ENCODE measurements around the gene RBM4B. TPM values are rescaled to one million over a fixed set of nuclear protein-coding genes. Genes with fewer than 3 reads are reported as not detected.

Gene RBM4B
- total RNA-seq, 1 donor = 19.2 TPM

GRCh38 chr11:66720223-66720898 lies 42.7 kb upstream of the RBM4B start:
- peak; percentile 93 for DNase-seq (ENCODE audit: insufficient read length, low spot score, missing footprints)
- H3K27ac ChIP-seq (ENCODE audit: low read depth, low read length) = no peak overlapping the region
- H3K4me2 ChIP-seq (ENCODE audit: insufficient read depth, low read length) = peak overlapping the region; percentile 24

GRCh38 chr11:66719111-66719872 lies 41.6 kb upstream of the RBM4B start:
- H3K4me3 ChIP-seq (ENCODE audit: insufficient read depth, low read length) = no peak overlapping the region

More at GRCh38 chr11:66720223-66720898, 42.7 kb upstream of the RBM4B start:
- Histone ChIP-seq H3K9me3 (ENCODE audit: low read depth, low read length) (no peaks in the 10 kb centered on the region), H3K79me2 (ENCODE audit: insufficient read depth, low read length) (no peaks in the 10 kb centered on the region), H3K4me3 (ENCODE audit: insufficient read depth, low read length) (no peak overlapping the region), H3K27me3 (ENCODE audit: insufficient read depth, low read length) (peaks cover 12% of the 10 kb centered on the region), H2AFZ (ENCODE audit: low read length) (no peak overlapping the region), H4K20me1 (ENCODE audit: insufficient read depth, low read length) (no peaks in the 10 kb centered on the region), H3K4me1 (ENCODE audit: insufficient read depth, low read length) (peaks cover 7% of the 10 kb centered on the region), H3K36me3 (ENCODE audit: insufficient read depth, low read length) (no peaks in the 10 kb centered on the region)
- no peak for TF ChIP-seq CTCF (IDR thresholded peaks at IDR 0.05; ENCODE audit: extremely low read depth, low read depth, low read length)

GRCh38 chr11:66718320-66718971 lies 40.8 kb upstream of the RBM4B start:
- DNase-seq (ENCODE audit: insufficient read length, low spot score, missing footprints) = peak; percentile 46
- no peak overlapping the region for H2AFZ ChIP-seq (ENCODE audit: low read length)
- H4K20me1 ChIP-seq (ENCODE audit: insufficient read depth, low read length) = no peaks in the 10 kb centered on the region

More at GRCh38 chr11:66719111-66719872, 41.6 kb upstream of the RBM4B start:
- no peak overlapping the region for H3K27ac ChIP-seq (ENCODE audit: low read depth, low read length)
- peaks cover 1% of the 10 kb centered on the region for H3K27me3 ChIP-seq (ENCODE audit: insufficient read depth, low read length)
- TF ChIP-seq CTCF (IDR thresholded peaks at IDR 0.05; ENCODE audit: extremely low read depth, low read depth, low read length) = no peak
- no peak for DNase-seq (ENCODE audit: insufficient read length, low spot score, missing footprints)
- H3K36me3 ChIP-seq (ENCODE audit: insufficient read depth, low read length) = no peaks in the 10 kb centered on the region
- no peaks in the 10 kb centered on the region for H3K9me3 ChIP-seq (ENCODE audit: low read depth, low read length)
- no peaks in the 10 kb centered on the region for H4K20me1 ChIP-seq (ENCODE audit: insufficient read depth, low read length)
- H2AFZ ChIP-seq (ENCODE audit: low read length) = no peak overlapping the region
- no peaks in the 10 kb centered on the region for H3K79me2 ChIP-seq (ENCODE audit: insufficient read depth, low read length)
- H3K4me2 ChIP-seq (ENCODE audit: insufficient read depth, low read length) = no peak overlapping the region
- peaks cover 7% of the 10 kb centered on the region for H3K4me1 ChIP-seq (ENCODE audit: insufficient read depth, low read length)

More at GRCh38 chr11:66718320-66718971, 40.8 kb upstream of the RBM4B start:
- Histone ChIP-seq H3K27ac (ENCODE audit: low read depth, low read length) (no peak overlapping the region), H3K27me3 (ENCODE audit: insufficient read depth, low read length) (peaks cover 7% of the 10 kb centered on the region), H3K4me1 (ENCODE audit: insufficient read depth, low read length) (peaks cover 7% of the 10 kb centered on the region), H3K36me3 (ENCODE audit: insufficient read depth, low read length) (no peaks in the 10 kb centered on the region), H3K9me3 (ENCODE audit: low read depth, low read length) (no peaks in the 10 kb centered on the region), H3K4me3 (ENCODE audit: insufficient read depth, low read length) (no peak overlapping the region), H3K4me2 (ENCODE audit: insufficient read depth, low read length) (no peak overlapping the region), H3K79me2 (ENCODE audit: insufficient read depth, low read length) (no peaks in the 10 kb centered on the region)
- no peak for TF ChIP-seq CTCF (IDR thresholded peaks at IDR 0.05; ENCODE audit: extremely low read depth, low read depth, low read length)

Measured in osteoblast (primary cell).